IPS-20b (cell line): ENCODE results near the gene PPP1R11.
"Not testable (repeated sequence)": the region's sequence is repeated elsewhere in the genome, so short reads cannot be mapped to it uniquely, and the experiment has no call there.

Source experiments
- H3K27ac ChIP-seq: one replicate; pipeline ENCODE4 v1.5.1; 2013; ENCODE audit warnings: low read length
- H3K27me3 ChIP-seq: 2 replicates; pipeline ENCODE4 v1.6.1; 2013; ENCODE audit warnings: mild to moderate bottlenecking, low read length, inconsistent platforms; ENCODE audit not compliant: insufficient read depth
- H3K36me3 ChIP-seq: 2 replicates; pipeline ENCODE4 v1.6.1; 2013; ENCODE audit warnings: low read depth, mild to moderate bottlenecking, inconsistent platforms, low read length, moderate library complexity; ENCODE audit not compliant: insufficient read depth
- H3K4me1 ChIP-seq: 2 replicates; pipeline ENCODE4 v1.6.1; 2013; ENCODE audit warnings: mild to moderate bottlenecking, control low read depth, inconsistent platforms, low read length, moderate library complexity; ENCODE audit not compliant: insufficient read depth
- H3K4me3 ChIP-seq: 2 replicates; pipeline ENCODE4 v1.5.1; 2013; ENCODE audit warnings: mild to moderate bottlenecking, low read length, inconsistent platforms
- H3K9ac ChIP-seq: 2 replicates; pipeline ENCODE4 v1.6.1; 2013; ENCODE audit warnings: low read depth, mild to moderate bottlenecking, inconsistent platforms, low read length, moderate library complexity
- H3K9me3 ChIP-seq: 2 replicates; pipeline ENCODE4 v1.6.1; 2013; ENCODE audit warnings: mild to moderate bottlenecking, low read depth, low read length, inconsistent platforms; ENCODE audit not compliant: insufficient read depth

Gene PPP1R11, protein sequence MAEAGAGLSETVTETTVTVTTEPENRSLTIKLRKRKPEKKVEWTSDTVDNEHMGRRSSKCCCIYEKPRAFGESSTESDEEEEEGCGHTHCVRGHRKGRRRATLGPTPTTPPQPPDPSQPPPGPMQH

GRCh38 chr6:30066577-30067459 lies at the start of gene PPP1R11:
Gene PPP1R11 (plus strand): TSS chr6:30067198. CDS start chr6:30067411, 213 bp downstream.
- H3K4me1 ChIP-seq: peaks cover 5% of the 10 kb centered on the region; the same call in 1 of the 2 replicates
- H3K27ac ChIP-seq: peak within 1 kb of the TSS; percentile 22
- no peaks in the 10 kb centered on the region for H3K9me3 ChIP-seq
- peak within 1 kb of the TSS; percentile 89 for H3K9ac ChIP-seq
- H3K36me3 ChIP-seq: peaks cover 32% of the 10 kb centered on the region
- peak within 1 kb of the TSS; percentile 84 for H3K4me3 ChIP-seq
- no peaks in the 10 kb centered on the region for H3K27me3 ChIP-seq

DNA sequence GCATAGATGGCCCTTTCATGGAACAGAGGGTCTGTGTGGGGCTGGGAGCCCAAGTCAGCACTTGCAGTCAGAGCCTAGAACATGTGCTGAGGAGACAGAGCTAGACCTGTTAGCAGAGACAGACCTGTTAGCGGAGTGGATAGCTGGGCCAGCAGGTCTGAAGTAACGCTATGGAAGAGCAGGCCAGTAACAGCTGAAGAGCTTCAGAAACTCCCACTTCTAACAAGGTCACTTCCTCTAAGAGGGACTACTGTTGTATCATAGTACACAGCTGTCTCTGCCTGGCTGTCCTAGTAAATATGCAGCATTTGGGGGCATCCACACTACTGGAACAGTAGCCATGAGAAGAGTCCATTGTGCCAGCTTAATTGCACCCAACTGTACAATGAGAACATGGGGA lies 47.2 kb upstream of the PPP1R11 start:
- Histone ChIP-seq H3K27me3 (no peaks in the 10 kb centered on the region), H3K4me1 (no peaks in the 10 kb centered on the region), H3K9ac (no peak overlapping the region), H3K9me3 (no peaks in the 10 kb centered on the region), H3K4me3 (no peak overlapping the region), H3K27ac (no peak overlapping the region), H3K36me3 (no peaks in the 10 kb centered on the region)

DNA sequence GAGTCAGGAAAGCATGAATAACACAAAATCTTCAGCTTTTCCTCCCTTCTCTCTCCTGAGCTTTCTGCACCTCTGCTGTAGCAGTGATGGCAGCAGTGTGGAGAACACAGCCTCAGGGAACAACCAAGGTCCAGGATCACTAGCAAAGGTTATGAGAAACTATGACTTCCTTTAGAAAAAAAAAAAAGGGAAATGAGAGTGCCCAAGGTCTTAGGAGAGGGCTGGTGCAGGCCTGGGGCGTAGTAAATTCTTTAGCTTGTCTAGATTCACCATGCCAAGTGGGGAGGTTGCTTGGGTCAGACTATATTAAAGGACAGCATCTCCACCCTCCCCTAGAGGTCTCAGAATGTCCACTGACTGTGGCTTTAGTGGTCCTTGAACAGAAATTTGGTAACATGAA lies 46.4 kb upstream of the PPP1R11 start:
- no peaks in the 10 kb centered on the region for H3K4me1 ChIP-seq
- H3K27ac ChIP-seq: no peak overlapping the region
- no peaks in the 10 kb centered on the region for H3K27me3 ChIP-seq
- H3K36me3 ChIP-seq: no peaks in the 10 kb centered on the region
- H3K9me3 ChIP-seq: no peaks in the 10 kb centered on the region
- H3K4me3 ChIP-seq: no peak overlapping the region
- H3K9ac ChIP-seq: no peak overlapping the region

- H3K4me1 ChIP-seq: no peaks in the 10 kb centered on the region
- H3K27me3 ChIP-seq: no peaks in the 10 kb centered on the region
- H3K36me3 ChIP-seq: no peaks in the 10 kb centered on the region
- H3K4me3 ChIP-seq: no peak overlapping the region
- no peak overlapping the region for H3K9ac ChIP-seq
- H3K27ac ChIP-seq: no peak overlapping the region
- no peaks in the 10 kb centered on the region for H3K9me3 ChIP-seq
These were observed 44.8 kb upstream of the PPP1R11 start for GRCh38 chr6:30022189-30022588.

DNA sequence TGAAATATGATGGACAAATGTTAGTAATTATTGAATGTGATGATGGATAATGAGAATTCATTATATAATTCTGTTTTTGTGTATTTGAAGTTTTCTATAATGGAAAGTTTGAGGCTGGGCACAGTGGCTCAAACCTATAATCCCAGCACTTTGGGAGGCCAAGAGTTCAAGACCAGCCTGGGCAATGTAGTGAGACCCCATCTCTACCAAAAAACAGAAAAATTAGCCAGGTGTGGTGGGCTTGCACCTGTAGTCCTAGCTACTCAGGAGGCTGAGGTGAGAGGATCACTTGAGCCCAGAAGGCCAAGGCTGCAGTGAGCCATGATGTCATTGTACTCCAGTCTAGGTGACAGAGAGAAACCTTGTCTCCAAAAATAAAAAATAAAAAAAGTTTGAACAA lies 44.3 kb upstream of the PPP1R11 start:
- not testable (repeated sequence) for H3K4me3 ChIP-seq, H3K9ac ChIP-seq, H3K9me3 ChIP-seq, H3K27ac ChIP-seq, H3K4me1 ChIP-seq, H3K27me3 ChIP-seq, H3K36me3 ChIP-seq

- Histone ChIP-seq H3K36me3 (no peaks in the 10 kb centered on the region), H3K9ac (no peak overlapping the region)
These were observed 41.8 kb upstream of the PPP1R11 start for GRCh38 chr6:30025186-30025585.

DNA sequence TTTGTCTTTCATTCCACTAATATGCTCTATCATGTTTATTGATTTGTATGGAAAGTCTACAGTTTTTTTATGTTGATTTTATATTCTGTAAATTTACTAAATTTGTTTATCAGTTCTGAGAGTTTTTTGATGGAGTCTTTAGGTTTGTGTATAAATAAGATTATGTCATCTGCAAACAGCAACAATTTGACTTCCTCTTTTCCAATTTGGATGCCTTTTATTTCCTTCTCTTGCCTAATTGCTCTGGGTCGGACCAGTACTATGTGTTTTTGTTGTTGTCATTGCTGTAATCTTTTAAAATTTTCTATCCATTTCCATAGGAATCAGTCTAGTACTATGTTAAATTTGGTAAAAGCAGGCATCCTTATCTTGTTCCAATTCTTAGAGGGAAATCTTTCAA lies 37.4 kb upstream of the PPP1R11 start:
- no peaks in the 10 kb centered on the region for H3K36me3 ChIP-seq
- no peak overlapping the region for H3K9ac ChIP-seq
- no peaks in the 10 kb centered on the region for H3K27me3 ChIP-seq
- H3K9me3 ChIP-seq: no peaks in the 10 kb centered on the region
- no peaks in the 10 kb centered on the region for H3K4me1 ChIP-seq
- H3K27ac ChIP-seq: no peak overlapping the region
- no peak overlapping the region for H3K4me3 ChIP-seq

More at GRCh38 chr6:30025186-30025585, 41.8 kb upstream of the PPP1R11 start:
- H3K27ac ChIP-seq: no peak overlapping the region
- no peaks in the 10 kb centered on the region for H3K9me3 ChIP-seq
- H3K27me3 ChIP-seq: no peaks in the 10 kb centered on the region
- H3K4me3 ChIP-seq: no peak overlapping the region
- H3K4me1 ChIP-seq: no peaks in the 10 kb centered on the region

- H3K4me1 ChIP-seq: no peaks in the 10 kb centered on the region
- H3K36me3 ChIP-seq: no peaks in the 10 kb centered on the region
- no peak overlapping the region for H3K27ac ChIP-seq
- no peak overlapping the region for H3K9ac ChIP-seq
- no peaks in the 10 kb centered on the region for H3K9me3 ChIP-seq
- no peak overlapping the region for H3K4me3 ChIP-seq
- no peaks in the 10 kb centered on the region for H3K27me3 ChIP-seq
These were observed 35.6 kb upstream of the PPP1R11 start for GRCh38 chr6:30031381-30031780.

DNA sequence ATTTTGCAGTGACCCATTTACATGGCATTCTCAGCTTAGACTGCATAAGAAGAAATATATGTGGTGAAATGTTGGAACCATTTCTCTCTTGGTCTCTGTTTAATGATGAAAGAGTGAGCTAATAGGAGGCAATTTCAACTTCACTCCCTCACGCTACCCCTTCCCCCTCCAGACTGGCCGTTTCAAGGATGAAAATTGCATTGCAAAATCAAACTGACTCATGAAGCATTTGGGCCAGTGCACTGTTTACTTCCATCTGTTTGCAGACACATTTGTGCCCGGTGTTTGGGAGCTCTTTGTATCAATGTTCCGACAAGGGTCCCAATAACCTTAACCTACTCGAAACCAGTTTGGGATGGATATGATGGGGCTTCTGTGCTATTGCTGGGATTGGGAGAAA lies 33.6 kb upstream of the PPP1R11 start:
- H3K27me3 ChIP-seq, H3K36me3 ChIP-seq, H3K4me3 ChIP-seq, H3K9me3 ChIP-seq, H3K9ac ChIP-seq, H3K4me1 ChIP-seq, H3K27ac ChIP-seq: not testable (repeated sequence)

DNA sequence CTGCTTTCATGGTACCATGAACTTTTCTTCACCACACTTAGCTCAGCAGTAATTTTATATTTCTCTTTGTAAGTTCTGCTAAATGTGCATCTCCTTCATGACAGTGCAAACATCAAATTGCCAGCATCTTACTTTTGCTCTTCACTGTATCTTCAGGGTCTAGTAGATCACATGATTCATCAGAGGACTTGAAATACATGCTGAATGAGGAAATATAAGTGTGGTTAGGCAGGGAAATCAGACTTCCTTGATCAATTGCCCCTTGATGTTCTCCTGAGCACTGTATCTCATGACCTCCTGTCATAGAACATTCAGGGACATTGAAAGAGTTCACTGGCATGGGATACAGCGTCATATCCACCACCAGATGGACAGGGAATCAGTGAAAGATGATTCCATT lies 31.2 kb upstream of the PPP1R11 start:
- no peak overlapping the region for H3K9ac ChIP-seq
- H3K36me3 ChIP-seq: no peaks in the 10 kb centered on the region
- no peaks in the 10 kb centered on the region for H3K9me3 ChIP-seq
- no peak overlapping the region for H3K27ac ChIP-seq
- no peaks in the 10 kb centered on the region for H3K27me3 ChIP-seq
- no peak overlapping the region for H3K4me3 ChIP-seq
- H3K4me1 ChIP-seq: no peaks in the 10 kb centered on the region

DNA sequence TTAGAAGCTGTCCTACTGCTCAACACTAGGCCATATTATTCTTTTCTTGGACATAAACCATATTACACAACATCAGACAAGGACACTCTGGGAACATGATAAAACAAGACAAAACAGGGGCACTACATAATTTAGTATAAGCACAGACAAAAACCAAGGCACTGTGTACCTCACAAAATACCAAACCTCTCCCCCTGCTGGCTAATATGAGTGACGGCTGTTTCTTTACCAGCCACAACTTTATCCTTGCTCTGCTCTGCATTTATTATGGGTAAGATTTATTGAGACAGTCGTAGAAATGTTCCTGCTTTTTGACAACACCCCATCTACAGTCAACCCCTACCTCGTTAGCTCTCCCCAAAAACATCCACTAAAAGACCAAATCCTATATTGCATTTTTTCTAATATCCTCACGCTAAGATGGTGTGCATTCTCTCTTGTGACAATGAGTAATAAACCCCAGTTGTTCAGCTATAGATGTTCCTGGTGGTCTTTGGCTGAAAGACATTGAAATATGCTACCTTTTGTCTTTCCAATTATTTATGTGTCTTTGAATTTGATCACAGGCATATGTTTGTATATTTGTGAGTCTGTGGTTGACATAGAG lies 29.7 kb upstream of the PPP1R11 start:
- Histone ChIP-seq H3K27ac (no peak overlapping the region), H3K36me3 (no peaks in the 10 kb centered on the region), H3K4me1 (no peaks in the 10 kb centered on the region), H3K27me3 (no peaks in the 10 kb centered on the region), H3K9ac (no peak overlapping the region), H3K4me3 (no peak overlapping the region), H3K9me3 (no peaks in the 10 kb centered on the region)

GRCh38 chr6:30041221-30041620 lies 25.8 kb upstream of the PPP1R11 start:
- no peaks in the 10 kb centered on the region for H3K36me3 ChIP-seq

More at GRCh38 chr6:30041221-30041620, 25.8 kb upstream of the PPP1R11 start:
- Histone ChIP-seq H3K27me3 (no peaks in the 10 kb centered on the region), H3K4me3 (no peak overlapping the region), H3K27ac (no peak overlapping the region), H3K9ac (no peak overlapping the region), H3K9me3 (no peaks in the 10 kb centered on the region), H3K4me1 (no peaks in the 10 kb centered on the region)
